ENCODE data around the gene NUF2. TPM values are rescaled to one million over a fixed set of nuclear protein-coding genes. Genes with fewer than 3 reads are reported as not detected.
"Not testable (repeated sequence)": the region's sequence is repeated elsewhere in the genome, so short reads cannot be mapped to it uniquely, and the experiment has no call there.

NUF2 gene
- total RNA-seq, 1 experiment from 2014 or later = 30.7 TPM

GRCh38 chr1:163357378-163357777 is 35.6 kb downstream of the NUF2 start:
- no peaks in the 10 kb centered on the region for H3K27me3 ChIP-seq (ENCODE audit: insufficient read depth, low read length)
- H2BK15ac ChIP-seq (ENCODE audit: low read depth, low read length) = no peak overlapping the region
- no peak overlapping the region for H3K27ac ChIP-seq (ENCODE audit: insufficient read length, low read depth, low read length)
- no peaks in the 10 kb centered on the region for H3K23me2 ChIP-seq (ENCODE audit: insufficient read length, low read depth, low read length, poor library complexity, severe bottlenecking)
- Mint-ChIP-seq H3K4me1 (peaks cover 3 to 8% of the 10 kb centered on the region in 2 experiments; a peak in 3 of 4 replicates), H3K4me3 (no peak overlapping the region), H3K9me3 (no peaks in the 10 kb centered on the region), H3K27ac (no peak overlapping the region), H3K36me3 (ENCODE audit: insufficient read depth in 1 of 3, low read depth in 3 of 3) (peaks cover 0 to 7% (median 4%) of the 10 kb centered on the region in 3 experiments; a peak in 5 of 7 replicates), H3K27me3 (ENCODE audit: low read depth) (no peaks in the 10 kb centered on the region)
- H4K20me1 ChIP-seq (ENCODE audit: control insufficient read depth, insufficient read depth, insufficient read length) = no peaks in the 10 kb centered on the region
- no peak overlapping the region for H3K23ac ChIP-seq (ENCODE audit: insufficient read length, low read depth, low read length)
- H3K79me2 ChIP-seq (ENCODE audit: insufficient read depth, low read length) = no peaks in the 10 kb centered on the region
- H3K14ac ChIP-seq (ENCODE audit: insufficient read depth, low read length) = no peak overlapping the region
- TF ChIP-seq CTCF (conservative IDR thresholded peaks at IDR 0.05) = no peak
- H2BK20ac ChIP-seq (ENCODE audit: low read depth, low read length, poor library complexity, severe bottlenecking) = no peak overlapping the region
- H2AFZ ChIP-seq (ENCODE audit: low read length) = no peak overlapping the region
- no peak overlapping the region for H2AK5ac ChIP-seq (ENCODE audit: insufficient read length, low read length)
- no peak overlapping the region for H4K5ac ChIP-seq (ENCODE audit: insufficient read length, low read depth, low read length)
- no peak overlapping the region for H4K91ac ChIP-seq (ENCODE audit: insufficient read length, low read depth, low read length)
- H3K18ac ChIP-seq (ENCODE audit: insufficient read length, low read depth, low read length) = no peak overlapping the region
- no CpG with 5 or more reads among the region's 2 CpGs for WGBS (ENCODE audit: extremely low coverage, insufficient read length, low lambda C conversion rate)
- H3T11ph ChIP-seq (ENCODE audit: low read length) = no peak overlapping the region
- H2BK5ac ChIP-seq (ENCODE audit: insufficient read length, low read length) = no peak overlapping the region
- no peak overlapping the region for H4K8ac ChIP-seq (replicated peaks; ENCODE audit: insufficient read length, low read depth, low read length)
- no peak overlapping the region for H3K9ac ChIP-seq (ENCODE audit: extremely low read depth, insufficient read length, low read length)
- H3K4me1 ChIP-seq (ENCODE audit: insufficient read depth, low read length) = no peaks in the 10 kb centered on the region
- DNase-seq = no peak
- no peak overlapping the region for H2BK12ac ChIP-seq (ENCODE audit: insufficient read length, low read depth, low read length)
- no peak overlapping the region for H3K56ac ChIP-seq (ENCODE audit: insufficient read length, low read depth, low read length)
- no peaks in the 10 kb centered on the region for H3K9me3 ChIP-seq (ENCODE audit: control insufficient read depth, low read depth, low read length)
- no peak overlapping the region for H3K4ac ChIP-seq (ENCODE audit: low read depth, low read length)
- H2BK120ac ChIP-seq (ENCODE audit: low read depth, low read length, poor library complexity, severe bottlenecking) = no peak overlapping the region
- H3K4me2 ChIP-seq (ENCODE audit: insufficient read depth, insufficient read length, low read length) = no peak overlapping the region
- no peaks in the 10 kb centered on the region for H3K79me1 ChIP-seq (ENCODE audit: insufficient read depth, low read depth, low read length, poor library complexity, severe bottlenecking)

GRCh38 chr1:163358172-163358571 is 36.4 kb downstream of the NUF2 start:
- not testable (repeated sequence) for H2BK15ac ChIP-seq (ENCODE audit: low read depth, low read length); H2AK5ac ChIP-seq (ENCODE audit: insufficient read length, low read length); H3K9ac ChIP-seq (ENCODE audit: extremely low read depth, insufficient read length, low read length); H3K4me1 ChIP-seq (ENCODE audit: insufficient read depth, low read length); H2AFZ ChIP-seq (ENCODE audit: low read length); H3K79me2 ChIP-seq (ENCODE audit: insufficient read depth, low read length); H3K27me3 Mint-ChIP-seq (ENCODE audit: low read depth); H3K36me3 Mint-ChIP-seq (ENCODE audit: insufficient read depth in 1 of 3, low read depth in 3 of 3); H4K91ac ChIP-seq (ENCODE audit: insufficient read length, low read depth, low read length); H3T11ph ChIP-seq (ENCODE audit: low read length); H3K4me3 Mint-ChIP-seq; H4K20me1 ChIP-seq (ENCODE audit: control insufficient read depth, insufficient read depth, insufficient read length); H3K14ac ChIP-seq (ENCODE audit: insufficient read depth, low read length); H4K8ac ChIP-seq (replicated peaks; ENCODE audit: insufficient read length, low read depth, low read length); H4K5ac ChIP-seq (ENCODE audit: insufficient read length, low read depth, low read length); DNase-seq; H2BK5ac ChIP-seq (ENCODE audit: insufficient read length, low read length); H3K27ac ChIP-seq (ENCODE audit: insufficient read length, low read depth, low read length); H3K56ac ChIP-seq (ENCODE audit: insufficient read length, low read depth, low read length); H3K79me1 ChIP-seq (ENCODE audit: insufficient read depth, low read depth, low read length, poor library complexity, severe bottlenecking); H3K27ac Mint-ChIP-seq; H2BK120ac ChIP-seq (ENCODE audit: low read depth, low read length, poor library complexity, severe bottlenecking); H2BK20ac ChIP-seq (ENCODE audit: low read depth, low read length, poor library complexity, severe bottlenecking); H3K18ac ChIP-seq (ENCODE audit: insufficient read length, low read depth, low read length); H3K23me2 ChIP-seq (ENCODE audit: insufficient read length, low read depth, low read length, poor library complexity, severe bottlenecking); H3K9me3 ChIP-seq (ENCODE audit: control insufficient read depth, low read depth, low read length); H3K23ac ChIP-seq (ENCODE audit: insufficient read length, low read depth, low read length); H2BK12ac ChIP-seq (ENCODE audit: insufficient read length, low read depth, low read length); H3K4ac ChIP-seq (ENCODE audit: low read depth, low read length); H3K4me2 ChIP-seq (ENCODE audit: insufficient read depth, insufficient read length, low read length); H3K4me1 Mint-ChIP-seq; H3K9me3 Mint-ChIP-seq; H3K27me3 ChIP-seq (ENCODE audit: insufficient read depth, low read length)
- WGBS (ENCODE audit: extremely low coverage, insufficient read length, low lambda C conversion rate) = no CpG with 5 or more reads among the region's 11 CpGs

Measured in H9 (cell line).